LNCAP (cell line): Measurements from ENCODE around the gene DNASE2.
A peak's percentile ranks its signal among the peaks of the same experiment; 100 is the strongest.

Experiments
- TF ChIP-seq, protein P1 (sequence below): fragments of 450-650 bp; IDR thresholded peaks from 2 replicates; pipeline ENCODE4 v1.5.1; 2017; ENCODE audit warnings: mild to moderate bottlenecking

Gene DNASE2

GRCh38 chr19:12891553-12892021, 10.3 kb upstream of the DNASE2 start:
- TF ChIP-seq, protein P1, sequence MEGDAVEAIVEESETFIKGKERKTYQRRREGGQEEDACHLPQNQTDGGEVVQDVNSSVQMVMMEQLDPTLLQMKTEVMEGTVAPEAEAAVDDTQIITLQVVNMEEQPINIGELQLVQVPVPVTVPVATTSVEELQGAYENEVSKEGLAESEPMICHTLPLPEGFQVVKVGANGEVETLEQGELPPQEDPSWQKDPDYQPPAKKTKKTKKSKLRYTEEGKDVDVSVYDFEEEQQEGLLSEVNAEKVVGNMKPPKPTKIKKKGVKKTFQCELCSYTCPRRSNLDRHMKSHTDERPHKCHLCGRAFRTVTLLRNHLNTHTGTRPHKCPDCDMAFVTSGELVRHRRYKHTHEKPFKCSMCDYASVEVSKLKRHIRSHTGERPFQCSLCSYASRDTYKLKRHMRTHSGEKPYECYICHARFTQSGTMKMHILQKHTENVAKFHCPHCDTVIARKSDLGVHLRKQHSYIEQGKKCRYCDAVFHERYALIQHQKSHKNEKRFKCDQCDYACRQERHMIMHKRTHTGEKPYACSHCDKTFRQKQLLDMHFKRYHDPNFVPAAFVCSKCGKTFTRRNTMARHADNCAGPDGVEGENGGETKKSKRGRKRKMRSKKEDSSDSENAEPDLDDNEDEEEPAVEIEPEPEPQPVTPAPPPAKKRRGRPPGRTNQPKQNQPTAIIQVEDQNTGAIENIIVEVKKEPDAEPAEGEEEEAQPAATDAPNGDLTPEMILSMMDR, result no peak

DNA sequence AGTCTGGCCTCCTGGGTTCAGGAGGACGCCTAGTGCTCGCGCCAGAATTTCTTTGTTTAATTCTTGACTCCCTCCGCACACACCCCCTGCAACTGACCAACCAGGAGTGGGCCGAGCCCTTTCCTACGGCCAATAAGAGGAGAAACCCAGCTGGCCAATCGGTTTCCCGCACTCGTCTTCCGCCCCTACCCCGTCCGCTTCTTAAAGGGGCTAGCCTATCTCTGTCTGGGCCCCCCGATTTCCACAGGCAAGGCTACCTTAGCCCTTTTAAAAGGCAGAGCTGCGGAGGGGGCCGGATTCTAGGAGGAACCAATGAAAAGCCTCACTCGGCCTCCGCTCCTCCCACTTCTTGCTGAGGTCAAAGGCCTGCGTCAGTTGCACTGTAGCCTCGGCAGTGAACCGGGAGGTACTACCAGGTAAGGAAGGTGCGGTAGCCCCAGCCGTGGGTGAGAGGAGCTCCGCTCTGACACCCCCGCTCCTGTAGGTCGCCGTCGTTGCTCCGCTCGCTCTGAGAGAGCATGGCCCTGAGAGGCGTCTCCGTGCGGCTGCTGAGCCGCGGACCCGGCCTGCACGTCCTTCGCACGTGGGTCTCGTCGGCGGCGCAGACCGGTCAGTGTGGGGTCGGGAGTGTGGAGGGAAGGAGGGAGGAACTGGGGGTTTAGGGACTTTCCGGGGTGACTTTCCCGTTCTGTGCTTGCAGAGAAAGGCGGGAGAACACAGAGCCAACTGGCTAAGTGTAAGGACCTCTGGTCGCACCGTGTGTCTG, 9.7 kb upstream of the DNASE2 start, which contains the start of gene GCDH:
Gene GCDH (plus strand): TSS at position 374 of the 766 bp plus-strand sequence. CDS start 145 bp downstream, at position 519.
- TF ChIP-seq, protein P1, result no peak

GRCh38 chr19:12888006-12888603, 6.9 kb upstream of the DNASE2 start:
- TF ChIP-seq, protein P1, result no peak

GRCh38 chr19:12886969-12887747, 5.9 kb upstream of the DNASE2 start, which contains the start of gene KLF1:
KLF1 (minus strand) TSS chr19:12887201; CDS start chr19:12887140, 61 bp downstream.
- TF ChIP-seq, protein P1, result no peak

- TF ChIP-seq, protein P1, result no peak
Observed at GRCh38 chr19:12886651-12886968, 5.4 kb upstream of the DNASE2 start.

DNA sequence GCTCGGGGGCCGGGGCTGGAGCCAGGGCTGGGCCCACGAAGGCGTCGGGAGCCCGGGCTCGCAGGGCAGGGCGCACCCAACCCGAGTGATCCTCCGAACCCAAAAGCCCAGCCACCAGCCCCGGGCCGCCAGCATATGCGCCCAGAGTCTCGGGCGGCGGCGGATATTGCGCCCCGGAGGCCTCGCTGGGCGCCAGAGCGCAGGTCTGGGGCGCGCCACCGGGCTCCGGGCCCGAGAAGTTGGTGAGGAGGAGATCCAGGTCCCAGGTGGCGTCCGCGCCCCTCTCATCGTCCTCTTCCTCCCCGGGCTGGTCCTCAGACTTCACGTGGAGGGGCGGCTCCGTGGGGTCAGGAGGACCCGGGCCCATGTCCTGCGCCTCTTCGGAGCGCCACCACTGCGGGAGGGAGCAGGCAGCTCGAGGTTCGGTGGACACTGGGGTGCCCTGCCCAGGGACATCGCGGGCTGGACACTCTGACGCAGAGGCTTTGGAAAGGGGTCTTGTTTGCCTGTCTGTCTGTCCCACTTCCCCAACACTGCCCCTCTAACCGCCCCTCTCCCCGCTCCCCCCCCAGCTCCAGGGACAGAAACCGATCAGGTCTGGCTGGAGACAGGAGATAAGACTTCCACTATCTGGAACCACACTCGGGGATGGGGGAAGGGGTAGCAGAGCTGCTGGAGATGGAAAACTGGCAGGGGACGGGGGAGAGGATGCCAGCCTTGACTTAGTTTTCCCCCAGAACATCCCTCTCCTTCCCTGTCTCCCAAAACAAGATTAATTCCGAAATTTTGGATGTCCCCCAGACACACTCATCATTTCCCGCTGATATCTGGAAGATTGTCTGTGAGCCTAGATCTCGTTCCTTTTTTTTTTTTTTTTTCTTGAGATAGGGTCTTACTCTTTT, 4.8 kb upstream of the DNASE2 start:
- TF ChIP-seq, protein P1, result peak; percentile 6; the same call in 1 of the 2 replicates
